ENCODE data around the gene ATP9A.
"Not testable (repeated sequence)": the region's sequence is repeated elsewhere in the genome, so short reads cannot be mapped to it uniquely, and the experiment has no call there.

DNA sequence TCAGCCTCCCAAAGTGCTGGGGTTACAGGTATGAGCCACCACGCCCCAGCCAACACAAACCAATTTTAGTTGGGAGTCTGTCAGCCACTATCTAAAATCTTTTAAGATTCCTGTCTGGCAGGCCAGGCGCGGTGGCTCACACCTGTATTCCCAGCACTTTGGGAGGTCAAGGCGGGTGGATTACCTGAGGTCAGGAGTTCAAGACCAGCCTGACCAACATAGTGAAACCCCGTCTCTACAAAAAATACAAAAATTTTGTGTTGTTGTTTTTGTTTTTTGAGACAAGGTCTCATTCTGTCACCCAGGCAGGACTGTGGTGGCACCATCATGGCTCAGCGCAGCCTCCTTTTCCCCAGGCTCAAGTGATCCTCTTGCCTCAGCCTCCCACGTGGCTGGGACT is 27.9 kb downstream of the ATP9A start:
- TF ChIP-seq ATF2 (IDR thresholded peaks at IDR 0.05; ENCODE audit: low read length); MAFK (IDR thresholded peaks at IDR 0.05; ENCODE audit: low read depth, low read length); ZNF274 (IDR thresholded peaks at IDR 0.05; ENCODE audit: borderline replicate concordance, extremely low read depth, low read length); TAF1 (IDR thresholded peaks at IDR 0.05; ENCODE audit: low read depth, low read length): not testable (repeated sequence)

All from H1 (cell line).